NCI-H1048 (cell line): ENCODE data around the gene MUSK.

Source experiments
- DNase-seq: peaks from one replicate; lab custom pipeline; 2025; lab: John Stamatoyannopoulos, UW

Gene MUSK

GRCh38 chr9:110668570-110669167, at the start of gene MUSK:
Gene MUSK (plus strand): TSS chr9:110668791. CDS start chr9:110668905, 114 bp downstream.
- no peak for DNase-seq

- DNase-seq, result no peak
Observed at GRCh38 chr9:110619831-110620230, 48.8 kb upstream of the MUSK start.

- no peak for DNase-seq
Observed at GRCh38 chr9:110620726-110621125, 47.9 kb upstream of the MUSK start.

- DNase-seq, result no peak
Observed at GRCh38 chr9:110622368-110622767, 46.2 kb upstream of the MUSK start.

GRCh38 chr9:110623462-110624025, 45.0 kb upstream of the MUSK start:
- DNase-seq, result peak; percentile 4

- DNase-seq, result no peak
Observed at GRCh38 chr9:110626101-110626829, 42.3 kb upstream of the MUSK start.

- DNase-seq, result no peak
Observed at GRCh38 chr9:110635589-110635988, 33.0 kb upstream of the MUSK start.

- DNase-seq, result no peak
Observed at GRCh38 chr9:110638381-110638954, 30.1 kb upstream of the MUSK start.

- DNase-seq, result no peak
Observed at GRCh38 chr9:110640736-110641135, 27.9 kb upstream of the MUSK start.

GRCh38 chr9:110641293-110641692, 27.3 kb upstream of the MUSK start:
- DNase-seq, result no peak

- no peak for DNase-seq
Observed at GRCh38 chr9:110648696-110649095, 19.9 kb upstream of the MUSK start.

GRCh38 chr9:110650261-110650660, 18.3 kb upstream of the MUSK start:
- DNase-seq, result no peak

- DNase-seq, result no peak
Observed at GRCh38 chr9:110650991-110651411, 17.6 kb upstream of the MUSK start.

GRCh38 chr9:110655754-110656641, 12.6 kb upstream of the MUSK start:
- DNase-seq, result no peak

GRCh38 chr9:110659891-110660541, 8.6 kb upstream of the MUSK start:
- DNase-seq, result no peak

- DNase-seq, result no peak
Observed at GRCh38 chr9:110669433-110669832, 842 bp downstream of the MUSK start.

- no peak for DNase-seq
Observed at GRCh38 chr9:110671849-110672248, 3.3 kb downstream of the MUSK start.

- DNase-seq, result no peak
Observed at GRCh38 chr9:110672873-110673510, 4.4 kb downstream of the MUSK start.

- DNase-seq, result no peak
Observed at GRCh38 chr9:110687497-110687896, 18.9 kb downstream of the MUSK start.

GRCh38 chr9:110688329-110688728, 19.7 kb downstream of the MUSK start:
- no peak for DNase-seq

- no peak for DNase-seq
Observed at GRCh38 chr9:110691002-110691549, 22.5 kb downstream of the MUSK start.
